Right lobe of liver (tissue), 4 donors: ENCODE data around the gene CACHD1.

Source experiments
- CTCF ChIP-seq, 4 donors: fragments of 200-600 bp in 3 of 4; fragments of 450-650 bp in 1 of 4; IDR thresholded peaks; one replicate each; pipeline versions ENCODE4 v1.5.1 to v1.8.0; 2016 to 2022; ENCODE audit warnings: antibody characterized with exemption in 4 of 4, mild to moderate bottlenecking in 2 of 4
- POLR2A ChIP-seq: fragments of 450-650 bp; IDR thresholded peaks from one replicate; pipeline ENCODE4 v1.6.1; 2017; ENCODE audit warnings: antibody characterized with exemption, mild to moderate bottlenecking
- donor health status: DM: no; HTN: no; CAD: no.
- donor health status: DM: no; HTN: no; CAD: no.
- donor health status: DM: no; HTN: yes; CAD: no.

- TF ChIP-seq CTCF (IDR thresholded peaks at IDR 0.05) (no peak), POLR2A (no peak)
Measured at GRCh38 chr1:64525116-64525686, 55.3 kb downstream of the CACHD1 start.
